Neutrophil (primary cell): Measurements from ENCODE around the gene PASK.

Source experiments
- H3K27ac ChIP-seq: fragments of 200-600 bp; sonication (generic); 2 replicates; pipeline ENCODE4 v1.5.1; 2016; ENCODE audit warnings: mild to moderate bottlenecking, moderate library complexity
- H3K27me3 ChIP-seq: fragments of 200-600 bp; sonication (generic); 2 replicates; pipeline ENCODE4 v1.6.0; 2016; ENCODE audit warnings: mild to moderate bottlenecking
- H3K36me3 ChIP-seq: fragments of 200-600 bp; sonication (generic); 2 replicates; pipeline ENCODE4 v1.5.1; 2017
- H3K4me1 ChIP-seq, 2 experiments: fragments of 200-600 bp in 1 of 2; sonication (generic) in 1 of 2; 1 replicate in 1 of 2; 2 replicates in 1 of 2; pipeline versions ENCODE4 v1.5.1 to v1.6.1; 2013 to 2016; ENCODE audit warnings: low read depth in 1 of 2, low read length in 1 of 2, mild to moderate bottlenecking in 1 of 2, moderate library complexity in 1 of 2; ENCODE audit not compliant: control insufficient read depth in 1 of 2, insufficient read depth in 1 of 2
- H3K4me3 ChIP-seq, 2 experiments: fragments of 200-600 bp in 1 of 2; sonication (generic) in 1 of 2; 1 replicate in 1 of 2; 2 replicates in 1 of 2; pipeline ENCODE4 v1.5.1; 2013 to 2016; ENCODE audit warnings: low read depth in 1 of 2, low read length in 1 of 2, mild to moderate bottlenecking in 1 of 2, moderate library complexity in 1 of 2
- H3K9me3 ChIP-seq: fragments of 200-600 bp; sonication (generic); 2 replicates; pipeline ENCODE4 v1.5.1; 2016
- TF ChIP-seq, protein P1 (sequence below): fragments of 200-600 bp; sonication (generic); IDR thresholded peaks from 2 replicates; pipeline ENCODE4 v1.5.1; 2016; ENCODE audit warnings: antibody characterized with exemption

The PASK gene

DNA sequence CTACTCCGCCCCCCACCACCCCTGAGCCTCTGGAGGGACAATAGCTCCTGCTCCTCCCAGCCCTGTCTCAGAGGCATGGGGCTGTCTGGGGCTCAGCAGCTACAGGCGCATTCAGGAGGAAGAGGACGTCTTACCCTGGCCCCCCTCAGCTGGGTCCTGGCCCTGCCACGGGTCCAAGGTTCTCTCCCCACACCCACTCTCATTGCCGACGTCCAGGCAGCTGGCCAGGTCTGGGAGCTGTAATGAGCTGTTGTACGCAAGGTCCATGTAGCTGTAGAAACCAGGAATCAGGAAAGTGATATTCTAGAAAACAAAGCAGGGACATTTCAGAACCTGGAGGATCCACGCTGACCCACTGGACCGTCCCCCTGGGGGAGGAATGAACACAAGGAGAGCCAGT lies 13.5 kb downstream of the PASK start:
- Histone ChIP-seq H3K4me3 (no peak overlapping the region), H3K27me3 (no peaks in the 10 kb centered on the region), H3K4me1 (no peaks in the 10 kb centered on the region), H3K9me3 (no peaks in the 10 kb centered on the region), H3K36me3 (peaks cover 17% of the 10 kb centered on the region), H3K27ac (no peak overlapping the region)
- TF ChIP-seq, protein P1, sequence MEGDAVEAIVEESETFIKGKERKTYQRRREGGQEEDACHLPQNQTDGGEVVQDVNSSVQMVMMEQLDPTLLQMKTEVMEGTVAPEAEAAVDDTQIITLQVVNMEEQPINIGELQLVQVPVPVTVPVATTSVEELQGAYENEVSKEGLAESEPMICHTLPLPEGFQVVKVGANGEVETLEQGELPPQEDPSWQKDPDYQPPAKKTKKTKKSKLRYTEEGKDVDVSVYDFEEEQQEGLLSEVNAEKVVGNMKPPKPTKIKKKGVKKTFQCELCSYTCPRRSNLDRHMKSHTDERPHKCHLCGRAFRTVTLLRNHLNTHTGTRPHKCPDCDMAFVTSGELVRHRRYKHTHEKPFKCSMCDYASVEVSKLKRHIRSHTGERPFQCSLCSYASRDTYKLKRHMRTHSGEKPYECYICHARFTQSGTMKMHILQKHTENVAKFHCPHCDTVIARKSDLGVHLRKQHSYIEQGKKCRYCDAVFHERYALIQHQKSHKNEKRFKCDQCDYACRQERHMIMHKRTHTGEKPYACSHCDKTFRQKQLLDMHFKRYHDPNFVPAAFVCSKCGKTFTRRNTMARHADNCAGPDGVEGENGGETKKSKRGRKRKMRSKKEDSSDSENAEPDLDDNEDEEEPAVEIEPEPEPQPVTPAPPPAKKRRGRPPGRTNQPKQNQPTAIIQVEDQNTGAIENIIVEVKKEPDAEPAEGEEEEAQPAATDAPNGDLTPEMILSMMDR, result no peak

- TF ChIP-seq, protein P1, result no peak
- H3K4me1 ChIP-seq, result no peaks in the 10 kb centered on the region
- no peaks in the 10 kb centered on the region for H3K9me3 ChIP-seq
- H3K36me3 ChIP-seq, result peaks cover 17% of the 10 kb centered on the region
- H3K4me3 ChIP-seq, result no peak overlapping the region
- H3K27me3 ChIP-seq, result no peaks in the 10 kb centered on the region
- H3K27ac ChIP-seq, result no peak overlapping the region
Observed at GRCh38 chr2:241134711-241135110, 14.6 kb downstream of the PASK start.

DNA sequence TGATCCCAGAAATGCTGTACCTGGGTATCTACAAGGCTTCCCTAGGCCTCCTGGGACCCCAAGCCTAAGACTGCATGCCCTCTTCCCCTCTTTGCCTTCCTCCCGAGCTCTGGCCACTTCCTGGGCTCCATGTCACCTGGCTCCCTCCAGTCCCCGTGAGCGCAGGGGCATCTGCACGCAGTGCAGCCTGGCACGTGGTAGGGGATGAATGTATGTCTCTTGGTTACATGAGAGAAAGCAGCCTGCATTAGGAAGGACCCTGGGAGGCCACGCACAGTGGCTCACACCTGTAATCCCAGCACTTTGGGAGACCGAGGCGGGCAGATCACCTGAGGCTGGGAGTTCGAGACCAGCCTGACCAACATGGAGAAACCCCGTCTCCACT lies 15.8 kb downstream of the PASK start:
- H3K27me3 ChIP-seq, result no peaks in the 10 kb centered on the region

GRCh38 chr2:241132538-241133435 lies 16.5 kb downstream of the PASK start:
- Histone ChIP-seq H3K36me3 (peaks cover 17% of the 10 kb centered on the region), H3K27ac (no peak overlapping the region), H3K4me3 (no peak overlapping the region), H3K9me3 (no peaks in the 10 kb centered on the region), H3K27me3 (no peaks in the 10 kb centered on the region), H3K4me1 (no peaks in the 10 kb centered on the region)
- TF ChIP-seq, protein P1, result no peak

More for the DNA sequence above, 15.8 kb downstream of the PASK start:
- Histone ChIP-seq H3K36me3 (peaks cover 17% of the 10 kb centered on the region), H3K9me3 (no peaks in the 10 kb centered on the region), H3K4me1 (no peaks in the 10 kb centered on the region), H3K4me3 (no peak overlapping the region), H3K27ac (no peak overlapping the region)
- TF ChIP-seq, protein P1, result no peak

- Histone ChIP-seq H3K27me3 (no peaks in the 10 kb centered on the region), H3K4me1 (no peaks in the 10 kb centered on the region), H3K9me3 (no peaks in the 10 kb centered on the region), H3K36me3 (peaks cover 11% of the 10 kb centered on the region), H3K27ac (no peak overlapping the region), H3K4me3 (no peak overlapping the region)
- TF ChIP-seq, protein P1, result no peak
Observed at GRCh38 chr2:241131531-241131930, 17.7 kb downstream of the PASK start.
